ENCODE measurements around the gene NR4A3.
"Not testable (repeated sequence)": the region's sequence is repeated elsewhere in the genome, so short reads cannot be mapped to it uniquely, and the experiment has no call there.

DNA sequence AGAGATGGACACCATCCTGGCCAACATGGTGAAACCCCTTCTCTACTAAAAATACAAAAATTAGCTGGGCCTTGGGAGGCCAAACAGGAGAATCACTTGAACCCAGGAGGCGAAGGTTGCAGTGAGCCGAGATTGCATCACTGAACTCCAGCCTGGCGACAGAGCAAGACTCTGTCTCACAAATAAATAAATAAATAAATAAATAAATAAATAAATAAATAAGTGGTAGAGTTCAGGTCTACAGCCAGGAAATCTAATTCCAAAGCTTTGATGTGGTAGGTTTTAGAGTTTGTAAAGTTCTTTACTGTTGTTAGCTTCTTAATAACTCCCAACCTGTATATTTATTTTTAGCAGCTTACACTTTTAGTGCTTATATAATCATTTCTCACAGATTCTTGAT, 35.9 kb downstream of the NR4A3 start:
- not testable (repeated sequence) for TF ChIP-seq POLR2A (IDR thresholded peaks at IDR 0.05)
- TF ChIP-seq, protein P1, sequence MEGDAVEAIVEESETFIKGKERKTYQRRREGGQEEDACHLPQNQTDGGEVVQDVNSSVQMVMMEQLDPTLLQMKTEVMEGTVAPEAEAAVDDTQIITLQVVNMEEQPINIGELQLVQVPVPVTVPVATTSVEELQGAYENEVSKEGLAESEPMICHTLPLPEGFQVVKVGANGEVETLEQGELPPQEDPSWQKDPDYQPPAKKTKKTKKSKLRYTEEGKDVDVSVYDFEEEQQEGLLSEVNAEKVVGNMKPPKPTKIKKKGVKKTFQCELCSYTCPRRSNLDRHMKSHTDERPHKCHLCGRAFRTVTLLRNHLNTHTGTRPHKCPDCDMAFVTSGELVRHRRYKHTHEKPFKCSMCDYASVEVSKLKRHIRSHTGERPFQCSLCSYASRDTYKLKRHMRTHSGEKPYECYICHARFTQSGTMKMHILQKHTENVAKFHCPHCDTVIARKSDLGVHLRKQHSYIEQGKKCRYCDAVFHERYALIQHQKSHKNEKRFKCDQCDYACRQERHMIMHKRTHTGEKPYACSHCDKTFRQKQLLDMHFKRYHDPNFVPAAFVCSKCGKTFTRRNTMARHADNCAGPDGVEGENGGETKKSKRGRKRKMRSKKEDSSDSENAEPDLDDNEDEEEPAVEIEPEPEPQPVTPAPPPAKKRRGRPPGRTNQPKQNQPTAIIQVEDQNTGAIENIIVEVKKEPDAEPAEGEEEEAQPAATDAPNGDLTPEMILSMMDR (IDR thresholded peaks at IDR 0.05), result not testable (repeated sequence)

All from right lobe of liver (tissue), 4 donors.